Keratinocyte (primary cell): ENCODE results near the gene CASTOR1. TPM values are rescaled to one million over a fixed set of nuclear protein-coding genes. Genes with fewer than 3 reads are reported as not detected.

Experiments used
- DNase-seq: peaks from one replicate; pipeline ENCODE4 v3.0.0-alpha.2; 2011; ENCODE audit warnings: low read depth, missing footprints, low spot score
- FAIRE-seq: peaks from 2 replicates; lab custom pipeline; 2011; peaks lifted over from hg19 to GRCh38; lab: Jason Lieb, UNC
- H2AFZ ChIP-seq: 2 replicates; pipeline ENCODE4 v1.6.0; 2012; ENCODE audit warnings: low read length, control low read depth, inconsistent platforms; ENCODE audit not compliant: control insufficient read depth
- H3K27ac ChIP-seq: 2 replicates; pipeline ENCODE4 v1.5.1; 2011; ENCODE audit warnings: low read length; ENCODE audit not compliant: control insufficient read depth, insufficient read depth
- H3K27me3 ChIP-seq: 3 replicates; pipeline ENCODE4 v1.6.0; 2011; ENCODE audit warnings: low read length; ENCODE audit not compliant: control insufficient read depth, insufficient read depth; ENCODE audit errors: extremely low read depth
- H3K36me3 ChIP-seq, 2 experiments: 2 replicates in 1 of 2; 3 replicates in 1 of 2; pipeline ENCODE4 v1.5.1; 2011; ENCODE audit warnings: low read length in 2 of 2, mild to moderate bottlenecking in 1 of 2; ENCODE audit not compliant: control insufficient read depth in 2 of 2, insufficient read depth in 2 of 2; ENCODE audit errors: extremely low read depth in 1 of 2
- H3K4me1 ChIP-seq: 3 replicates; pipeline ENCODE4 v1.5.1; 2011; ENCODE audit warnings: low read length; ENCODE audit not compliant: control insufficient read depth, insufficient read depth; ENCODE audit errors: extremely low read depth
- H3K4me2 ChIP-seq: 3 replicates; pipeline ENCODE4 v1.6.0; 2011; ENCODE audit warnings: low read depth, low read length; ENCODE audit not compliant: control insufficient read depth, insufficient read depth; ENCODE audit errors: extremely low read depth
- H3K4me3 ChIP-seq, 3 experiments: fragments of 200-600 bp in 1 of 3; sonication (generic) in 1 of 3; 2 replicates in 2 of 3; 3 replicates in 1 of 3; pipeline ENCODE4 v1.5.1; 2011 to 2016; ENCODE audit warnings: low read length in 3 of 3, mild to moderate bottlenecking in 3 of 3, control low read depth in 2 of 3, inconsistent platforms in 1 of 3, low read depth in 1 of 3, mixed read lengths in 1 of 3, mixed run types in 1 of 3, moderate library complexity in 1 of 3; ENCODE audit not compliant: control insufficient read depth in 2 of 3, insufficient read depth in 2 of 3; ENCODE audit errors: extremely low read depth in 1 of 3
- H3K79me2 ChIP-seq: 2 replicates; pipeline ENCODE4 v1.6.0; 2012; ENCODE audit warnings: low read length; ENCODE audit not compliant: control insufficient read depth, insufficient read depth
- H3K9ac ChIP-seq: 3 replicates; pipeline ENCODE4 v1.6.0; 2011; ENCODE audit warnings: low read length; ENCODE audit not compliant: control insufficient read depth, insufficient read depth; ENCODE audit errors: extremely low read depth
- H3K9me1 ChIP-seq: 3 replicates; pipeline ENCODE4 v1.6.0; 2011; ENCODE audit warnings: low read length; ENCODE audit not compliant: control insufficient read depth, insufficient read depth; ENCODE audit errors: extremely low read depth
- H3K9me3 ChIP-seq: 2 replicates; pipeline ENCODE4 v1.5.1; 2012; ENCODE audit warnings: low read depth, low read length; ENCODE audit not compliant: control insufficient read depth
- H4K20me1 ChIP-seq: 3 replicates; pipeline ENCODE4 v1.6.0; 2011; ENCODE audit warnings: low read length; ENCODE audit not compliant: control insufficient read depth, insufficient read depth; ENCODE audit errors: extremely low read depth
- EZH2 ChIP-seq: IDR thresholded peaks from one replicate; pipeline ENCODE4 v1.6.1; 2012; ENCODE audit warnings: inconsistent platforms, mild to moderate bottlenecking, low read length, moderate library complexity
- dilution Hi-C: fragments of 300-500 bp; cut with MboI; formaldehyde crosslinking; loops from one replicate; pipeline ENCODE4 v1.7.0; 2020; ENCODE audit warnings: low sequenced_read_pairs; ENCODE audit not compliant: extremely low pct_ligation_motif_present
- polyA plus RNA-seq, 5 experiments: library from polyadenylated mRNA; depleted of rRNA in 3 of 5; stranded (reverse) in 3 of 5; stranded (forward) in 1 of 5; unstranded in 1 of 5; fragments of >200 nt; gene quantifications; 1 replicate in 1 of 5; 2 replicates in 3 of 5; 3 replicates in 1 of 5; pipeline versions ENCODE4 v1.2.1 to v1.2.3, GENCODE V29; 2011 to 2012; ENCODE audit warnings: missing spikeins in 2 of 5, low read depth in 1 of 5, low replicate concordance in 1 of 5
- TF ChIP-seq, protein P1 (sequence below), 3 experiments: IDR thresholded peaks in 1 of 3; conservative IDR thresholded peaks in 1 of 3; optimal IDR thresholded peaks in 1 of 3; 2 replicates in 2 of 3; 3 replicates in 1 of 3; pipeline versions ENCODE3 to v1.5.1; 2011; ENCODE audit warnings: low read length in 3 of 3, mild to moderate bottlenecking in 3 of 3, moderate library complexity in 2 of 3, control low read depth in 1 of 3, inconsistent platforms in 1 of 3; ENCODE audit not compliant: insufficient read depth in 2 of 3; ENCODE audit errors: extremely low read depth in 1 of 3

CASTOR1 gene
- polyA plus RNA-seq, 1 donor (not counting 4 experiments of a cell fraction or from before 2014, with no cell fraction given): 9.1 TPM

- Histone ChIP-seq H3K4me3 (no peak overlapping the region), H3K9me1 (no peaks in the 10 kb centered on the region), H3K79me2 (no peaks in the 10 kb centered on the region), H4K20me1 (no peaks in the 10 kb centered on the region), H3K27ac (no peak overlapping the region), H3K36me3 (peaks cover 0 to 2% of the 10 kb centered on the region in 2 experiments), H3K9ac (no peak overlapping the region), H3K27me3 (no peaks in the 10 kb centered on the region), H2AFZ (no peak overlapping the region), H3K4me2 (no peak overlapping the region), H3K4me1 (peaks cover 12% of the 10 kb centered on the region), H3K9me3 (no peaks in the 10 kb centered on the region)
- TF ChIP-seq EZH2: no peak
- TF ChIP-seq, protein P1, sequence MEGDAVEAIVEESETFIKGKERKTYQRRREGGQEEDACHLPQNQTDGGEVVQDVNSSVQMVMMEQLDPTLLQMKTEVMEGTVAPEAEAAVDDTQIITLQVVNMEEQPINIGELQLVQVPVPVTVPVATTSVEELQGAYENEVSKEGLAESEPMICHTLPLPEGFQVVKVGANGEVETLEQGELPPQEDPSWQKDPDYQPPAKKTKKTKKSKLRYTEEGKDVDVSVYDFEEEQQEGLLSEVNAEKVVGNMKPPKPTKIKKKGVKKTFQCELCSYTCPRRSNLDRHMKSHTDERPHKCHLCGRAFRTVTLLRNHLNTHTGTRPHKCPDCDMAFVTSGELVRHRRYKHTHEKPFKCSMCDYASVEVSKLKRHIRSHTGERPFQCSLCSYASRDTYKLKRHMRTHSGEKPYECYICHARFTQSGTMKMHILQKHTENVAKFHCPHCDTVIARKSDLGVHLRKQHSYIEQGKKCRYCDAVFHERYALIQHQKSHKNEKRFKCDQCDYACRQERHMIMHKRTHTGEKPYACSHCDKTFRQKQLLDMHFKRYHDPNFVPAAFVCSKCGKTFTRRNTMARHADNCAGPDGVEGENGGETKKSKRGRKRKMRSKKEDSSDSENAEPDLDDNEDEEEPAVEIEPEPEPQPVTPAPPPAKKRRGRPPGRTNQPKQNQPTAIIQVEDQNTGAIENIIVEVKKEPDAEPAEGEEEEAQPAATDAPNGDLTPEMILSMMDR (optimal IDR thresholded peaks at IDR 0.05 in 1 of 3, IDR thresholded peaks at IDR 0.05 in 1 of 3, conservative IDR thresholded peaks at IDR 0.05 in 1 of 3; ENCODE audit: extremely low read depth in 1 of 3, insufficient read depth in 2 of 3, low read length in 3 of 3): no peak
- dilution Hi-C loops: no loop called here
- FAIRE-seq (peak; percentile 20), DNase-seq (no peak)
These were observed 45.2 kb downstream of the CASTOR1 start for GRCh38 chr22:30244066-30244465.

DNA sequence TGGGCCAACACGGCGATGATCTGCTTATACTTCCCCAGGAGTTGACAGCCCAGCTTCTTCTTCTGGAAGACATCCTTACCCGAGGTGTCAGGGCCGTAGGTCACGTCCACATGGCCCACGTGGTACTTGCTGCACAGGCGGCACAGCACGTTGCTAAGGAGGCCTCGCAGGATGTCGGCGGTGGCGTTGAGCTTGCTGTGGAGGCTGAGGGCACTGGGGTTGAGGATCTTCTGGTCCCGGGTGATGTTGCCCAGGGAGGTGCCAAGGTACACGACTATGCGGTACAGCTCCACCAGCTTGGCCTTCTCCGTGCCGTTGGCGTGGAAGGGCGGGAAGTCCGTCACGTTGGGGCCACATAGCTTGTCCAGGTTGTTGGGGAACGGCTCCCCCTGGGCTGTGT, 45.6 kb downstream of the CASTOR1 start:
- no peaks in the 10 kb centered on the region for H3K9me1 ChIP-seq
- no peaks in the 10 kb centered on the region for H4K20me1 ChIP-seq
- H2AFZ ChIP-seq: no peak overlapping the region
- H3K79me2 ChIP-seq: no peaks in the 10 kb centered on the region
- peaks cover 12% of the 10 kb centered on the region for H3K4me1 ChIP-seq
- no peak overlapping the region for H3K4me3 ChIP-seq
- no peak overlapping the region for H3K27ac ChIP-seq
- no peak overlapping the region for H3K4me2 ChIP-seq
- FAIRE-seq (no peak), DNase-seq (no peak)
- no peak overlapping the region for H3K9ac ChIP-seq
- TF ChIP-seq, protein P1 (optimal IDR thresholded peaks at IDR 0.05 in 1 of 3, IDR thresholded peaks at IDR 0.05 in 1 of 3, conservative IDR thresholded peaks at IDR 0.05 in 1 of 3; ENCODE audit: extremely low read depth in 1 of 3, insufficient read depth in 2 of 3, low read length in 3 of 3): no peak
- no peak for TF ChIP-seq EZH2
- no peaks in the 10 kb centered on the region for H3K27me3 ChIP-seq
- dilution Hi-C loops: no loop called here
- H3K36me3 ChIP-seq: peaks cover 0 to 2% of the 10 kb centered on the region in 2 experiments
- H3K9me3 ChIP-seq: no peaks in the 10 kb centered on the region
